Activated CD4-positive, alpha-beta T cell treated with anti-CD3 and anti-CD28 coated beads, Interleukin-2, Interleukin-6, amounts not matched to agents 100 ng/mL and 50 ng/mL, durations not matched to agents 16 hours and 8 hours (primary cell): Measurements from ENCODE around the gene SRD5A3.

Experiments used
- DNase-seq: peaks from one replicate; pipeline ENCODE4 v3.0.0-alpha.2; 2020

SRD5A3 gene

GRCh38 chr4:55416176-55416575 lies 70.1 kb downstream of the SRD5A3 start:
- DNase-seq, result no peak
